ENCODE results near the gene RBBP8. TPM values are rescaled to one million over a fixed set of nuclear protein-coding genes. Genes with fewer than 3 reads are reported as not detected.
A peak's percentile ranks its signal among the peaks of the same experiment; 100 is the strongest.
"Not testable (repeated sequence)": the region's sequence is repeated elsewhere in the genome, so short reads cannot be mapped to it uniquely, and the experiment has no call there.

The RBBP8 gene
- polyA plus RNA-seq (ENCODE audit: insufficient read length) = 10.4 TPM

- peak; percentile 91 for DNase-seq
Observed at GRCh38 chr18:22933206-22933965, at the start of gene RBBP8. TSS of gene RBBP8 (plus strand) at chr18:22933328. CDS start at chr18:22936852, 3,524 bp downstream.

DNA sequence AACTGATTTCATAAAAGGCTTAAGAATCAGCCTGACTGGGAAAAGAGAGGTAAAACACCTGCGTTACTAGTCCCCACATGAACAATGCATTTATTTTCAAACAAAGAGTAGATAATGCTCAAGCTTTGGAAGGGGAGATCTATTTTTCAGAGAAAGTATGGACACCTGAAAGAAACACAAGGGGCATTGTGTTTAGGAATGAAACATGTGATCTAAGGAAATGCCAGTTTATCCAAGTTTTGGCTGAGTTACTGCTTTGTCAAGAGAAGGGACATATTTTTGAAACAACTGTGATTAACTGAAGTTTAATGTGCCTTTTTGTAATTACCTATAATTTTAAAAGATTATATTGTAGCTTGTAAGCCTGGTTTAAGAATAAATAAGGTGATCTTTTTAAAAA is 49.3 kb upstream of the RBBP8 start:
- no peak for DNase-seq

GRCh38 chr18:22885694-22886093 is 47.4 kb upstream of the RBBP8 start:
- not testable (repeated sequence) for DNase-seq

- no peak for DNase-seq
Observed at GRCh38 chr18:22899421-22899820, 33.7 kb upstream of the RBBP8 start.

- DNase-seq = peak; percentile 6
Observed at GRCh38 chr18:22900558-22901238, 32.4 kb upstream of the RBBP8 start.

DNA sequence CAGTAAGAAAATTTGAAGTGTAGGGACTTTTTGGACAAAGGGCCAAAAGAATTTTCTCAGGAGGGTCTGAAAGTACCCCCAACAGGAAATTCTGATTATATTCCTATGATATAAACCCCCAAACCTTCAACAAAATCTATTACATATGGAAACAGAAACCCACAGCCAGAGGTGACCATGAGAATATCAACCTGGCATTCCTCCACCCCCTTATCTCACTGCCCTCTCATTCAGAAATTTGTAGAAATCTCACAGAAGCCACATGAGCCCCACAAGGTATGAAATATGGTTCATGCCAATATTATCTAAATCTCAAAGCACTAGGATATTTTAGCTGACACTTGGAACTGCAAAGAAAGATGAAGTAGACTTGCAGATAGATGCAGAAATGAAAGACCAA is 31.0 kb upstream of the RBBP8 start:
- DNase-seq = no peak

DNA sequence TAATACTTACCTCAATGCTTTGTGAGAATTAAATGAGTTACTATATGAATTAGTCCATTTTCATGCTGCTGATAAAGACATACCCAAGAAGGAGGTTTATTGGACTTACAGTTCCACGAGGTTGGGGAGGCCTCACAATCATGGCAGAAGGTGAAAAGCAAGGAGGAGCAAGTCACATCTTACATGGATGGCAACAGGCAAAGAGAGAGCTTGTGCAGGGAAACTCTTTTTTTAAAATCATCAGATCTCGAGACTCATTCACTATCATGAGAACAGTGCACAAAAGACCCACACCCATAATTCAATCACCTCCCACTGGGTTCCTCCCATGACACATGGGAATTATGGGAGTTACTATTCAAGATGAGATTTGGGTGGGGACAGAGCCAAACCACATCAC is 29.9 kb upstream of the RBBP8 start:
- DNase-seq = not testable (repeated sequence)

DNA sequence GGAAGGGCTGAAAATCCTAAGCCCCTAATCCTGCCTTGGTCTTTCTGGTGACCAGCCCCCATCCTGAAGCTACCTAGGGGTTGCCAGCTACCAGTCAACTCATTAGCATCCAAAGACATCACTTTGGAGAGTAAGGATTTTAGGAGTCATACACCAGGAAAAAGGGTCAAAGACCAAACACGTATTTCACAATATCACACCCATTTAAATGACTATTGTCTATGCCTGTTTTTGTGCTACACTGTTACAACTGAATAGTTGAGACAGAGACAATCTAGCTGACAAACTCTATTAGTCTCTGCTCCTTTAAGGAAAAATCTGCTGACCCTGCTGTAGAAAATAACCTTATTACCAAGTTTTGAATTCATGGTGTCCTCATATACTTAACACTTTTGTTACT is 21.0 kb upstream of the RBBP8 start:
- DNase-seq = no peak

DNA sequence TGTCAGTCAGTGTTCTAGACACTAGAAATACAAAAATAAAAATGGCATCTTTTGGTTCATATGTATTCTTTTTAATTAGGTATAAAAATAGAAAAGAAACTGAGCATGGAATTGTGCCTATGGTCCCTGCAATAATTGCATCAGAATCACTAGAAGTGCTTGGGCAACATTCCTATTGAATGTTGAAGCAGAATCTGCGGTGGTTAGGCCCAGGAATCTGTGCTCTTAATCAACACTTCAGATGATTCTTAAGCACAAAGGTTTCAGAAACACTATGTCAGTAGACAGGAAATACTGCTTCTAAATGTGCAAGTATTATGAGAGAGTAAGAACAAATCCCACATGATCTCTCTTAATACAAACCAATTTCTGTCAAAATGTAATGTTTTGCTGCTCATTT is 20.3 kb upstream of the RBBP8 start:
- no peak for DNase-seq

DNA sequence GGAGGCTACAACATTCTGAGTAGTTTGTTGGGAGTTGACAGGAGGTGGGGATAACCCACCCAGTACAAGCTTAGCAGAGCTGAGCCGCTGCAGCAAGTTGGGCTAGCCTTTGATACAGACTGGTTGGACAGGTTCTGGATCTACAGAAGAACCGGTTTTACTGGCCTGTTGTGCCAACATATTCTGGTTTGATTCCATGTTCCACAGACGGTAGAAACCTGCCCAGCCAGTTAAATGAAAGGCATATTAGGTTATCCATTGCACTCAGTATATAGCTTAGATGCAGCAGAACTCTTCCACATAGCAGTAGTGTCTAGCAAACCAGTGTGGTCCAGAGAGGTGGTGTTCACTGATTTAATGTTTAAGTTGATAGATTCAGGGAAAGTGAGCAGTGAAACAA is 19.3 kb upstream of the RBBP8 start:
- no peak for DNase-seq

DNA sequence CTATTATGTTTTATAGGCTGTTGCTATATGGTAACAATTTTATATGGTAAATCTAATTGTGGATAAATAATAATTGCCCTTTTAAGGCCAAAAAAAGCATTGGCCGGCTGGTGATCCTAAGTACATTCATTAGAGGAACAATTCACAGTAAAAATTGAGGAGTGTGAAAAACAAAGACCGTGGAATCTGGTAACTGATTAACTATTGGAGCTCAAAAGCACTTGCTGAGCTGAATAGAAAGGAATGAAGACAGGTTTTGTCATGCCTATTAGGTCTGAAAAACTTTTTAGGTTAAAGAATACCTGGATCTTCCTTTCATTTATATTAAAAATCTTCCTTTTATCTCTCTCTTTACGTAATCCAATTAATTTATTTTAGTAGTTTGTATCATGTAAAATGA is 18.5 kb upstream of the RBBP8 start:
- no peak for DNase-seq

- no peak for DNase-seq
Observed at GRCh38 chr18:22915337-22915736, 17.8 kb upstream of the RBBP8 start.

DNA sequence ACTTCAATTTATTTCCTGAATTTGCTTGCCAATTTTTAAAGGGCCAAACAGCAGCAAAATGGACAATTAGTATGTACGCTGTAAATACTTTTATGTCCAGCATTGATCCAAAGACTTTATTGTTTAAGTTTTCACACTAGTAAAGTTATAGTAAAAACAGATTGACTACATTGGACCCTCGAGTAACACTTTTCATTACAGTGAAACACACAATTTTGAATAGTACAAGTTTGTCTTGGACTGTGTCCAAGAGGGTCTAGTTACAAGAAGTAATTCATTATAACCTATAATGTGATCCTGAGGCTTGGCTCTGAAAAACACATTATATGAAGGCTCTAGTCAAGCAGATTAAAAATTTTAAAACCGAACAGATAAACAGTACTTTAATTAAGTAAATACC is 11.4 kb upstream of the RBBP8 start:
- no peak for DNase-seq

GRCh38 chr18:22924589-22924988 is 8.5 kb upstream of the RBBP8 start:
- no peak for DNase-seq

DNA sequence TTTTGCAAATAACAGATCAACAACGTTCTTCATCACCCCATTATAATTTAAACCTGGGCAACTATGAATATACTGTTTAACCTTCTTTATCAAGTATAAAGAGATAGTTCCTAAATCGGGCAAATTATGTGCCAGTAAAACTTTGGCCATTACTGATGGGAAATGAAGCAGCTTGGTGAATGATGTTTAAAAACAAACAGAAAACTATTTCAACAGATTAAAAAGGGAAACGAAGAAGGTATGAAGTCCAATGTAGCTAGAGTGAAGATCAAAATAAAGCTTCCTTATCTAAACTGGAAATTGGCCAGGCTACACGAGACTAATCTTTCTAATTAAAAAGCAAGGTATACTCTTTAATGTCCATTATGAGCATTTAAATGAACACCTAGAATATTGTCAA is 6.7 kb upstream of the RBBP8 start:
- no peak for DNase-seq

- no peak for DNase-seq
Observed at GRCh38 chr18:22928339-22928738, 4.8 kb upstream of the RBBP8 start.

DNA sequence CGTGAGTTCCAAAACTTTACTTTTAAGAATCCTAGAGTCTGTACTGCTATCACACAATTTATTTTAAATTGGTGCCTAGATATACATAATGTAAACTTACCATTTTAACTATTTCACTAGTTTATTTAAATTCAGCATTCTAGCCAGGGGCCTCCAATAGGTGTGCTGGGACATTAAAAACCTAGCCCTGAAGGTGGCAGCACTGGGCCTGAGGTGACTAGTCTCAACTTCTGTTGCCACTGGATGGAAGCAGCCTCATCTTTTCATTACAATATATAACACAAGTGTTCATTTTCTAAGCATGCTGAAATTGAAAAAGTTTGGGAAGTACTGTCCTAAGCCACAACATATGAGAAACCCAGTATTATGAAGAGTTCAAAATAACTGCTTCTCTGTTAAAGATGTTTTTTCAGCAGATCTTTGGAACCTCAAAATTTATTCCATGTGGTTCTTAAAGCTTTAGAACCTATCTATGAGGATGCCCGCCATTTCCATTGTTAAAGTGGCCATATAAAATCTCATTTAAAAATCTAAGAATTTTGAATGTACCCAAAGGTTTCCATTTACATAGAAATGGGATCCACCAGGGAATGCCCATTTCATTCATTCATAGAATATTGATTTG is 2.9 kb upstream of the RBBP8 start:
- DNase-seq = peak; percentile 52

GRCh38 chr18:22932885-22933205 is 283 bp upstream of the RBBP8 start:
- no peak for DNase-seq

DNA sequence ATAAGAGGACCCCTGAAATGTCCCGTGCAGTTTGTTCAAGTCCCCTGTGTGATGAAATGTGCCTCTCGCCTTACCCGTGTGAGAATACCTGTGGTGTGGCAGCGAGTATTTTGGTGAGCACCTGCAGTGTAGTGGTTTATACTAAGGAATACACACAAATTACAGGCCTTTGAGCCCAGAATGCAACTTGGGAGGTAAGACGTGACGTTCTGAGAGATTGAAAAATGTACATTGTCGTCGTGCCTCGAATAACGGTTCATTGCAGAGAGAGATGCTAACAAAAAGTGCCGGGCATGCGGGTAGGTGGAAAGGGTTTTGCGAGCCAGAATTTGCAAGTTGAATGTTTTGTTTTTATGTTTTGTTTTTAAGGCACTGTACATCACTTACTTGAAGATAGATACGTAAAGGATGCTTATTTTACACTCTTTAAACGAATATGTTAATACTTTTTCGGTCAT is 867 bp downstream of the RBBP8 start:
- DNase-seq = no peak

DNA sequence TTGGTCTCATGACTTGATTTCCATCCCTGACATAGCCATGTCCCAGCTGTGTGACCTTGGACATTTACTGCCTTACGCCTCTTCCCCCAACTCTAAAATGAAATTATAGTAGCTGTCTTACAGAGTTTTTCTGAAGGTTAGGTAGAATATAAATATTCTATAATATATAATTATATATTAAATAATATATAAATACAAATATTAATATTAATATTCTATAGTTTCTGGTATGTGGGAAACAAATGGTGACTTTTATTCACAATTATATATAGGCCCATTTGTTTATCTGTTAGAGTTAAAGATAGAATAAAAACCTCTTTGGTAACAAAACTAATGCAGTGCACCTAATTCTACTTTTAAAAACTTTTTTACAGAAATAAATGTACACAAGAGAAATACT is 1.7 kb downstream of the RBBP8 start:
- DNase-seq = no peak

GRCh38 chr18:22935431-22935830 is 2.3 kb downstream of the RBBP8 start:
- DNase-seq = no peak

DNA sequence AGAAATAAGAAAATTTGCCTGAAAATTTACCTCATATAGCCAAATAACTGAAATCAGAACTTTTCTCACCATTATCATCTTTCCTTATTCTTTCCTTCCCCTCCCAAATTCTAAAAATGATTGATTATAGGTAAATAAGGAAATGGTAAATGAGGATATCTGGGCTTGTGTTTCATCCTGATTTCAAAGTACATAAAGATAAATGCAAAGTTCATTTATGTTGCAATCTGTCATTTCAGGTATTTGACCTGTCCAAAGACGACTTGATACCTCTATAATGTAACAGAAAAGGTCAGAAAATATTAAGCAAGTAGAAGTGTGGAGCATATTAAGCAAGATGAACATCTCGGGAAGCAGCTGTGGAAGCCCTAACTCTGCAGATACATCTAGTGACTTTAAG is 3.4 kb downstream of the RBBP8 start:
- DNase-seq = no peak

- no peak for DNase-seq
Observed at GRCh38 chr18:22939649-22940048, 6.5 kb downstream of the RBBP8 start.

DNA sequence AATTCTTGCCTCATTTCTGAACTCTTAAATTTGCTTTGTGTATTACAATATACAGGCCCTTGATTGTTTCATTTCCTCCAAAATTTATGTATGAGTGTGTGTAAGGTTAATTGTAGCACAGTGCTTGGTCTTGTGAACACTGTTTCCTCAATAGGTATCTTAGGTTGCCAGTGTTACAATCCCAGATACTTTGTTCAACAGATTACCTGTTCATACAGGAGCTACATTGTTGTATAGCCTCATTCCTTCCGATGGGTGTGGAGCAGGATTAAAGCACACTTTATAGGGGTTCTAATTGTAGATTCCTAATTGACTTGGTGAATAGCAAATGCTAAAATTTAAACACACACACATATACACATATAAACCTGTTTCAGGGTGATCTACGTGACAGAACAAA is 10.7 kb downstream of the RBBP8 start:
- no peak for DNase-seq
